Activated CD8-positive, alpha-beta memory T cell treated with anti-CD3 and anti-CD28 coated beads, Interleukin-2, amount 50 U/mL, for 48 hours (primary cell): Measurements from ENCODE around the gene CSGALNACT2.

Experiments used
- DNase-seq: peaks from one replicate; pipeline ENCODE4 v3.0.0-alpha.2; 2020

The CSGALNACT2 gene

GRCh38 chr10:43188702-43189101 lies 50.5 kb downstream of the CSGALNACT2 start:
- DNase-seq, result no peak

- DNase-seq, result no peak
These were observed 52.0 kb downstream of the CSGALNACT2 start for GRCh38 chr10:43190289-43190688.

GRCh38 chr10:43190775-43191174 lies 52.5 kb downstream of the CSGALNACT2 start:
- no peak for DNase-seq

GRCh38 chr10:43192884-43193283 lies 54.6 kb downstream of the CSGALNACT2 start:
- DNase-seq, result no peak

- no peak for DNase-seq
These were observed 55.3 kb downstream of the CSGALNACT2 start for GRCh38 chr10:43193496-43194080.

- DNase-seq, result no peak
These were observed 56.0 kb downstream of the CSGALNACT2 start for GRCh38 chr10:43194266-43194665.

- no peak for DNase-seq
These were observed 56.6 kb downstream of the CSGALNACT2 start for GRCh38 chr10:43194859-43195258.

GRCh38 chr10:43195557-43195956 lies 57.3 kb downstream of the CSGALNACT2 start:
- DNase-seq, result no peak

GRCh38 chr10:43196131-43196980 lies 58.1 kb downstream of the CSGALNACT2 start:
- DNase-seq, result no peak

GRCh38 chr10:43196981-43197833 lies 59.0 kb downstream of the CSGALNACT2 start:
- DNase-seq, result no peak

GRCh38 chr10:43197834-43198681 lies 59.8 kb downstream of the CSGALNACT2 start:
- DNase-seq, result no peak

GRCh38 chr10:43198682-43199005 lies 60.4 kb downstream of the CSGALNACT2 start:
- no peak for DNase-seq

- DNase-seq, result no peak
These were observed 60.9 kb downstream of the CSGALNACT2 start for GRCh38 chr10:43199088-43199683.

- DNase-seq, result no peak
These were observed 61.7 kb downstream of the CSGALNACT2 start for GRCh38 chr10:43199684-43200537.

- DNase-seq, result no peak
These were observed 62.5 kb downstream of the CSGALNACT2 start for GRCh38 chr10:43200538-43201390.

- peak; percentile 50 for DNase-seq
These were observed 63.4 kb downstream of the CSGALNACT2 start for GRCh38 chr10:43201545-43202131.

GRCh38 chr10:43202224-43202656 lies 64.0 kb downstream of the CSGALNACT2 start:
- DNase-seq, result peak; percentile 77

GRCh38 chr10:43202657-43203447 lies 64.6 kb downstream of the CSGALNACT2 start:
- DNase-seq, result peak; percentile 76
